Measurements from ENCODE around the gene MTSS2. TPM values are rescaled to one million over a fixed set of nuclear protein-coding genes. Genes with fewer than 3 reads are reported as not detected.
"Not testable (repeated sequence)": the region's sequence is repeated elsewhere in the genome, so short reads cannot be mapped to it uniquely, and the experiment has no call there.

MTSS2 gene
- total and polyA plus RNA-seq, 2 donors from 2014 or later = 19.2 to 33.0 TPM

DNA sequence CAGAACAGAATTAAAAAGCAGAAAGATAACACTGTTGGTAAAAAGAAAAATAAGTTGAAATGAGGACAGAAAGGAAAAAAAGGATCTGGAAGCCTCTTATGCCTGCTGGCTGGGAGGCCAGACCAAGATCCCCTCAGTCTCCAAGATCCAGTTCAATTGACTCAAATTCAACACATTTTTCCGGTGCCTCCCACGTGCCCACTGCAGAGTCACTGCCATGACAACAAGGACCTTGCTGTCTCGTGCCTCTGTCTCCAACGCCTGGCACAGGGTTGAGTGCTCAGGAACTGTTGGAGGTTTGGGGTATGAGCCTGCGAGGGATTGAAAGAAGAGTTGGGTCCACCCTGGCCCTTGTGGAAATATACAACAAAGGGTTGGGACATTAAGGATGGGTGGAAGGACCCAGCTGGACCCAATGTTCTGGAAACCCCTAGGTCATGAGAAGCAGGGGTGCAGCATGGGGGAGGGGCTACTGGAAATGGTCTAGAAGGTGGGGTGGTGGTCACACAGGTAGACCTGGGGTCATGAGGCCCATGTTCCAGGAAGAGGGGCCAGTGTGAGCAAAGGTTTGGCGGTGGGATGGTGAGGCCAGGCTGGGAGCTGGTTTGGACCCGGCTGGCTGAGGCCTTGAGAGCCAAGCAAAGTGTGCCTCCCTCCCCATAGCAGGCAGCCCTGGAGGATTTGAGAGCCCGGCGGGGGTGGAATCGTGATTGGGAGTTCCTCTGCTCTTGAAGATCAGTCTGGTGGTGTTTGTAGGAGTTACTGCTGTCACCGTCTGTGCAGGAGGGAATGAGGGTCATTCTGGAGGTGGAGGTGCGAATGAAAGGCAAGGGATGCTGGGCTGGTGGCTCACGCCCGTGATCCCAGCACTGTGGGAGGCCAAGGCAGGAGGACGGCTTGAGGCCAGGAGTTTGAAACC lies 38.2 kb downstream of the MTSS2 start:
- no peaks in the 10 kb centered on the region for H3K4me1 ChIP-seq (ENCODE audit: control insufficient read depth in 2 of 3, insufficient read depth in 2 of 3, low read depth in 1 of 3, low read length in 3 of 3)
- no peak for FAIRE-seq
- H3K27me3 ChIP-seq (ENCODE audit: control insufficient read depth, insufficient read depth, low read length) = no peaks in the 10 kb centered on the region
- intact Hi-C loops (cut with DNase I) = no loop called here
- no peaks in the 10 kb centered on the region for H3K9me3 ChIP-seq (ENCODE audit: control insufficient read depth in 2 of 3, insufficient read depth in 1 of 3, low read length in 3 of 3)
- no peaks in the 10 kb centered on the region for H3K36me3 ChIP-seq (ENCODE audit: control insufficient read depth in 2 of 3, insufficient read depth in 3 of 3, low read length in 3 of 3)
- H3K27ac ChIP-seq (ENCODE audit: low read depth in 2 of 2, low read length in 2 of 2) = peak overlapping the region in 1 of 2 donors; percentile 13
- TF ChIP-seq, protein P1, sequence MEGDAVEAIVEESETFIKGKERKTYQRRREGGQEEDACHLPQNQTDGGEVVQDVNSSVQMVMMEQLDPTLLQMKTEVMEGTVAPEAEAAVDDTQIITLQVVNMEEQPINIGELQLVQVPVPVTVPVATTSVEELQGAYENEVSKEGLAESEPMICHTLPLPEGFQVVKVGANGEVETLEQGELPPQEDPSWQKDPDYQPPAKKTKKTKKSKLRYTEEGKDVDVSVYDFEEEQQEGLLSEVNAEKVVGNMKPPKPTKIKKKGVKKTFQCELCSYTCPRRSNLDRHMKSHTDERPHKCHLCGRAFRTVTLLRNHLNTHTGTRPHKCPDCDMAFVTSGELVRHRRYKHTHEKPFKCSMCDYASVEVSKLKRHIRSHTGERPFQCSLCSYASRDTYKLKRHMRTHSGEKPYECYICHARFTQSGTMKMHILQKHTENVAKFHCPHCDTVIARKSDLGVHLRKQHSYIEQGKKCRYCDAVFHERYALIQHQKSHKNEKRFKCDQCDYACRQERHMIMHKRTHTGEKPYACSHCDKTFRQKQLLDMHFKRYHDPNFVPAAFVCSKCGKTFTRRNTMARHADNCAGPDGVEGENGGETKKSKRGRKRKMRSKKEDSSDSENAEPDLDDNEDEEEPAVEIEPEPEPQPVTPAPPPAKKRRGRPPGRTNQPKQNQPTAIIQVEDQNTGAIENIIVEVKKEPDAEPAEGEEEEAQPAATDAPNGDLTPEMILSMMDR (IDR thresholded peaks at IDR 0.05; ENCODE audit: borderline replicate concordance, extremely low read depth, insufficient read depth) = no peak
- DNase-seq = peak in 2 of 5 donors; percentile 25 to 50
- H3K4me3 ChIP-seq (ENCODE audit: low read length in 3 of 3) = no peak overlapping the region
- H3K9ac ChIP-seq (ENCODE audit: low read length in 3 of 3) = no peak overlapping the region

DNA sequence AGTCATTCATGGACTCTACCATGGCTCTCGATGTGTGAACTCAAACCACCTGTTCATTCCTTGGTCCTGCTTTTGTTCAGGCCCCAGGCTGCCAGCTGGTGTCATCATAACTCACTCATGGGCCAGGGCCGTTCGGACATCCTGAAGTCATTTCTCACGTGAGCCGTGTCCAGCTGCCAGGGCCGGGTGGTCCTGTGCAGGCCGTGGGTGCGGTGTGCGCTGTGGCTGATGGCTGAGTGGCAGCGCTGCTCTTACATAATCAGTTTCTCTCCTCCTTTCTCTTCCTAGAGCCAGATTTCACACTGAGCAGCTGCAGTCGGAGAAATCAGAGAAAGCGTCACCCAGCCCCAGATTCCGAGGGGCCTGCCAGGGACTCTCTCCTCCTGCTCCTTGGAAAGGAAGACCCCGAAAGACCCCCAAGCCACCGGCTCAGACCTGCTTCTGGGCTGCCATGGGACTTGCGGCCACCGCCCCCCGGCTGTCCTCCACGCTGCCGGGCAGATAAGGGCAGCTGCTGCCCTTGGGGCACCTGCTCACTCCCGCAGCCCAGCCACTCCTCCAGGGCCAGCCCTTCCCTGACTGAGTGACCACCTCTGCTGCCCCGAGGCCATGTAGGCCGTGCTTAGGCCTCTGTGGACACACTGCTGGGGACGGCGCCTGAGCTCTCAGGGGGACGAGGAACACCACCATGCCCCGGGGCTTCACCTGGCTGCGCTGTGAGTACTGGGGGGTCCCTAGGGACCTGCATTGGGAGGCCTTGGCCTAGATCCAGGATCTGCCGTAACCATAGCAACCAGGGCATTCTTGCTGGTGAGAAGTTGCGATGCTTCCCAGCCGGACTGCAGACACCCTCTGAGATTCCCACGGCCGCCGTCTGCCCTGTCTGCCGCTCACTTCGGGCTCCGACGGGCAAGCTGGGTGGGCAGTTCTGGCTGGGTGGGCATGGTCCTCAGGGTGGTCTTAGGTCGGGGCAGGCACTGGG lies 39.3 kb downstream of the MTSS2 start, which contains the start of gene IL34:
Gene IL34 (plus strand): TSS at position 300 of the 982 bp plus-strand sequence. CDS start 389 bp downstream, at position 689.
- H3K9me3 ChIP-seq (ENCODE audit: control insufficient read depth in 2 of 3, insufficient read depth in 1 of 3, low read length in 3 of 3) = no peaks in the 10 kb centered on the region
- no peak within 1 kb of the TSS for H3K4me3 ChIP-seq (ENCODE audit: low read length in 3 of 3)
- peak within 1 kb of the TSS in 1 of 2 donors; percentile 13 for H3K27ac ChIP-seq (ENCODE audit: low read depth in 2 of 2, low read length in 2 of 2)
- H3K9ac ChIP-seq (ENCODE audit: low read length in 3 of 3) = no peak within 1 kb of the TSS
- no peaks in the 10 kb centered on the region for H3K27me3 ChIP-seq (ENCODE audit: control insufficient read depth, insufficient read depth, low read length)
- peak in 4 of 5 donors; percentile 37 to 74 (median 48) for DNase-seq
- intact Hi-C loops (cut with DNase I) = no loop called here
- H3K36me3 ChIP-seq (ENCODE audit: control insufficient read depth in 2 of 3, insufficient read depth in 3 of 3, low read length in 3 of 3) = no peaks in the 10 kb centered on the region
- H3K4me1 ChIP-seq (ENCODE audit: control insufficient read depth in 2 of 3, insufficient read depth in 2 of 3, low read depth in 1 of 3, low read length in 3 of 3) = no peaks in the 10 kb centered on the region
- FAIRE-seq = no peak
- TF ChIP-seq, protein P1 (IDR thresholded peaks at IDR 0.05; ENCODE audit: borderline replicate concordance, extremely low read depth, insufficient read depth) = no peak

DNA sequence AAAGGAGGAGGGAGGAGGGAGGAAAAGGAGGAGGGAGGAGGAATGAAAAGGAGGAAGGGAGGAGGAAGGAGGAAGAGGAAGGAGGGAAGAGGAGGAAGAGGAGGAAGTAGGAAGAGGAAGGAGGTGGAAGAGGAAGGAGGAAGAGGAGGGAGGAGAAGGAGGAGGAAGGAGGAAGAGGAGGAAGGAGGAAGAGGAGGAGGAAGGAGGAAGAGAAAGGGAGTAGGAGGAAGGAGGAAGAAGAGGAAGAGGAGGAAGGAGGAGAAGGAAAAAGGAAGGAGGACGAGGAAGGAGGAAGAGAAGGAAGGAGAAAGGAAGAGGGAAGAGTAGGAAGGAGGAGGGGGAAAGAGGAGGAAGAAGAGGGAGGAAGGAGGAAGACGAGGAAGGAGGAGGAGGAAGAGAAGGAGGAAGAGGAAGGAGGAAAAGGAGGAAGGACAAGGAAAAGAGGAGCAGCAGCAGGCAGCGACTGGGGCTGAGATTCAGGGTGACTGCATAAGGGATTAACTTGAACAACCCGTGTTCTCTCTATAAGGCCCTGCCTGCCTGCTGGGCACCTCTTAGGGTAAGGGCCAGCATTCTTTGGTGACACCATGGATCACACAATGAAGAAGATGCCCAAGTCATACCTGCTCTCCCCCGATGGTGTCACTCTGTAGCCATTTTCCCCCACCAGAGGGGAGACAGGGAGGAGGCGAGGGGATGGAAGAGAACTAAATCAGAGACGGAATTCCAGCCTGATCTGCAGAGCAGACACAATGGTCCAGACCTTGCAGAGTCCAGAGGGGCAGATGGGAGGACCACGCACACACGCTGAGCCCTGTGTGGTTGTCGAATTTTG lies 40.9 kb downstream of the MTSS2 start:
- Histone ChIP-seq H3K9ac (ENCODE audit: low read length in 3 of 3) (no peak overlapping the region), H3K36me3 (ENCODE audit: control insufficient read depth in 2 of 3, insufficient read depth in 3 of 3, low read length in 3 of 3) (no peaks in the 10 kb centered on the region), H3K4me1 (ENCODE audit: control insufficient read depth in 2 of 3, insufficient read depth in 2 of 3, low read depth in 1 of 3, low read length in 3 of 3) (no peaks in the 10 kb centered on the region), H3K9me3 (ENCODE audit: control insufficient read depth in 2 of 3, insufficient read depth in 1 of 3, low read length in 3 of 3) (no peaks in the 10 kb centered on the region), H3K4me3 (ENCODE audit: low read length in 3 of 3) (no peak overlapping the region), H3K27ac (ENCODE audit: low read depth in 2 of 2, low read length in 2 of 2) (no peak overlapping the region), H3K27me3 (ENCODE audit: control insufficient read depth, insufficient read depth, low read length) (no peaks in the 10 kb centered on the region)
- intact Hi-C loops (cut with DNase I) = no loop called here
- DNase-seq = no peak
- FAIRE-seq = no peak
- TF ChIP-seq, protein P1 (IDR thresholded peaks at IDR 0.05; ENCODE audit: borderline replicate concordance, extremely low read depth, insufficient read depth) = no peak

DNA sequence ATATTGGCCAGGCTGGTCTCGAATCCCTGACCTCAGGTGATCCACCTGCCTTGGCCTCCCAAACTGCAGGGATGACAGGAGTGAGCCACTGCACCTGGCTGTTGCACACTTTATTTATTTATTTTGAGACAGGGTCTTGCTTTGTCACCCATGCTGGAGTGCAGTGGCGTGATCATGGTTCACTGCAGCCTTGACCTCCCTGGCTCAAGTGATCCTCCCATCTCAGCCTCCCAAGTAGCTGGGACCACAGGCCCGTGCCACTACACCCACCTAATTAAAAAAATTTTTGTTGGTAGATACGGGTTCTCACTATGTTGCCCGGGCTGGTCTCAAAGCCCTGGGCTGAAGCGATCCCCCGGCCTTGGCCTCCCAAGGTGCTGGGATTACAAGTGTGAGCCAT lies 42.6 kb downstream of the MTSS2 start:
- FAIRE-seq; H3K9ac ChIP-seq (ENCODE audit: low read length in 3 of 3); H3K9me3 ChIP-seq (ENCODE audit: control insufficient read depth in 2 of 3, insufficient read depth in 1 of 3, low read length in 3 of 3); DNase-seq; H3K36me3 ChIP-seq (ENCODE audit: control insufficient read depth in 2 of 3, insufficient read depth in 3 of 3, low read length in 3 of 3); H3K27me3 ChIP-seq (ENCODE audit: control insufficient read depth, insufficient read depth, low read length); H3K4me3 ChIP-seq (ENCODE audit: low read length in 3 of 3); H3K27ac ChIP-seq (ENCODE audit: low read depth in 2 of 2, low read length in 2 of 2); H3K4me1 ChIP-seq (ENCODE audit: control insufficient read depth in 2 of 3, insufficient read depth in 2 of 3, low read depth in 1 of 3, low read length in 3 of 3); intact Hi-C loops (cut with DNase I): not testable (repeated sequence)

Measured in kidney (tissue), 14 donors.